Measurements from ENCODE around the gene TBX1.
"Not testable (repeated sequence)": the region's sequence is repeated elsewhere in the genome, so short reads cannot be mapped to it uniquely, and the experiment has no call there.

The TBX1 gene

GRCh38 chr22:19775496-19776325 lies 15.1 kb downstream of the TBX1 start:
- in situ Hi-C loops (cut with MboI; ENCODE audit: low pct_unique_long_range_greater_than_20kb, low sequenced_read_pairs, unreplicated experiment): loop anchor here (10.0 kb wide), 1 partner anchor 119 kb away; no protein-coding TSS in a partner anchor
- DNase-seq (ENCODE audit: low spot score): no peak
- TF ChIP-seq, protein P1, sequence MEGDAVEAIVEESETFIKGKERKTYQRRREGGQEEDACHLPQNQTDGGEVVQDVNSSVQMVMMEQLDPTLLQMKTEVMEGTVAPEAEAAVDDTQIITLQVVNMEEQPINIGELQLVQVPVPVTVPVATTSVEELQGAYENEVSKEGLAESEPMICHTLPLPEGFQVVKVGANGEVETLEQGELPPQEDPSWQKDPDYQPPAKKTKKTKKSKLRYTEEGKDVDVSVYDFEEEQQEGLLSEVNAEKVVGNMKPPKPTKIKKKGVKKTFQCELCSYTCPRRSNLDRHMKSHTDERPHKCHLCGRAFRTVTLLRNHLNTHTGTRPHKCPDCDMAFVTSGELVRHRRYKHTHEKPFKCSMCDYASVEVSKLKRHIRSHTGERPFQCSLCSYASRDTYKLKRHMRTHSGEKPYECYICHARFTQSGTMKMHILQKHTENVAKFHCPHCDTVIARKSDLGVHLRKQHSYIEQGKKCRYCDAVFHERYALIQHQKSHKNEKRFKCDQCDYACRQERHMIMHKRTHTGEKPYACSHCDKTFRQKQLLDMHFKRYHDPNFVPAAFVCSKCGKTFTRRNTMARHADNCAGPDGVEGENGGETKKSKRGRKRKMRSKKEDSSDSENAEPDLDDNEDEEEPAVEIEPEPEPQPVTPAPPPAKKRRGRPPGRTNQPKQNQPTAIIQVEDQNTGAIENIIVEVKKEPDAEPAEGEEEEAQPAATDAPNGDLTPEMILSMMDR (IDR thresholded peaks at IDR 0.05; ENCODE audit: extremely low read depth, insufficient read depth, missing control alignments): no peak

GRCh38 chr22:19776433-19777031 lies 16.0 kb downstream of the TBX1 start:
- in situ Hi-C loops (cut with MboI; ENCODE audit: low pct_unique_long_range_greater_than_20kb, low sequenced_read_pairs, unreplicated experiment): loop anchor here (10.0 kb wide), 1 partner anchor 118 kb away; no protein-coding TSS in a partner anchor
- no peak for DNase-seq (ENCODE audit: low spot score)

GRCh38 chr22:19777192-19777591 lies 16.6 kb downstream of the TBX1 start:
- in situ Hi-C loops (cut with MboI; ENCODE audit: low pct_unique_long_range_greater_than_20kb, low sequenced_read_pairs, unreplicated experiment): loop anchor here (10.0 kb wide), 1 partner anchor 118 kb away; no protein-coding TSS in a partner anchor
- not testable (repeated sequence) for DNase-seq (ENCODE audit: low spot score)

More at GRCh38 chr22:19776433-19777031, 16.0 kb downstream of the TBX1 start:
- TF ChIP-seq, protein P1 (IDR thresholded peaks at IDR 0.05; ENCODE audit: extremely low read depth, insufficient read depth, missing control alignments): no peak

- TF ChIP-seq, protein P1 (IDR thresholded peaks at IDR 0.05; ENCODE audit: extremely low read depth, insufficient read depth, missing control alignments): no peak
- DNase-seq (ENCODE audit: low spot score): no peak
- in situ Hi-C loops (cut with MboI; ENCODE audit: low pct_unique_long_range_greater_than_20kb, low sequenced_read_pairs, unreplicated experiment): loop anchor here (10.0 kb wide), 1 partner anchor 116 kb away; no protein-coding TSS in a partner anchor
These were observed 18.4 kb downstream of the TBX1 start for GRCh38 chr22:19779011-19779421.

DNA sequence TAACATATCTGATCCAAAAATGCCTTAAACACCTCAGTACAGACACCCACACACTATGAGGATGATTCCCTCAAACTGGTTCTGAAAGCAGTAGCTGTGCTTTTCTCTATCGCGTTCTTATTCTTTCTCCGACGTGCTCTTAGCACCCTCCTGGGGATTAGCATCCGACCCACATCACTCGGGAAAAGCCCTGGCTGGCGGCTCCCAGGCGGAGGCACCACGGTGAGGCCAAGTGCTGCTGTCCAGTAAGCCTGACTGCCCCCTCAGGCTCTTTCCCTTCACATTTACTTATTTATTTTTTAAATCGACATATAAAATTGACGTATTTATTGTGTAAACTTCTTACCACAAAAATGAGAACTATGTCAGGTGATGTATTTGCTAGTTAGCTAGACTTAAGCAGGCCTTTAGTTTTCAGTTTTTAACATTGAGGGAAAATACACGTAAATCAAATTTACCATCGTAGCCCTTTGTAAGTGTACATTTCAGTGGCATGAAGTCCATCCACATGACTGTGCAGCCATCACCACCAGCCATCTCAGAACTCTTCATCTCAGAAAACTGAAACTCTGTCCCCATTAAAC lies 19.2 kb downstream of the TBX1 start:
- no peak for DNase-seq (ENCODE audit: low spot score)
- in situ Hi-C loops (cut with MboI; ENCODE audit: low pct_unique_long_range_greater_than_20kb, low sequenced_read_pairs, unreplicated experiment): loop anchor here (10.0 kb wide), 1 partner anchor 115 kb away; no protein-coding TSS in a partner anchor
- TF ChIP-seq, protein P1 (IDR thresholded peaks at IDR 0.05; ENCODE audit: extremely low read depth, insufficient read depth, missing control alignments): no peak

DNA sequence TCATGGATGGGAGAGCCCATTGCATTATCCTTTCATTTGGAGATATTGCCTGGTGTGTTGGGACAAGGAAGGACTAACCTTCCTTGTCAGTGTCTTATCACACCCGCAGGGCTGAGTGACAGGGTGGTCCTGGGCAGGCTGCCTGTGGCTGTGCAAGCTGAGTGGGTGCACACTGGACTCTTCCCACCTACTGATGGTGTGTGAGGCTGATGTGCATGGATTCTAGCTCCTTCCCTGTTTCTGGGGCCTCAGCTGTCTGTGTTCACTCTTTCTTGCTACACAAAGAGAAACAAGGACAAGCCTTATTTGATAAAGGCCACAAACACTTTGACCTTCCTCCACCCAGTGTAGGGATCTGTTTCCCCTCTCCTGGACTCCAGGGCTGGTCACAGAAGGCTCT lies 22.0 kb downstream of the TBX1 start:
- DNase-seq (ENCODE audit: low spot score): no peak
- TF ChIP-seq, protein P1 (IDR thresholded peaks at IDR 0.05; ENCODE audit: extremely low read depth, insufficient read depth, missing control alignments): no peak
- in situ Hi-C loops (cut with MboI; ENCODE audit: low pct_unique_long_range_greater_than_20kb, low sequenced_read_pairs, unreplicated experiment): no loop called here

Data from GM13977 (cell line).